GM23338 (cell line): ENCODE data around the gene TBPL2. TPM values are rescaled to one million over a fixed set of nuclear protein-coding genes. Genes with fewer than 3 reads are reported as not detected.

ENCODE experiments used
- ATAC-seq: fragments of 200-7000 bp; cut with Tn5 transposase; 3 replicates; pipeline ENCODE4 v1.9.1; 2020
- DNase-seq: peaks from one replicate; pipeline ENCODE4 v3.0.0-alpha.2; 2015; ENCODE audit warnings: low spot score
- H2AFZ ChIP-seq: fragments of 200-600 bp; sonication (generic); 2 replicates; pipeline ENCODE4 v1.8.0; 2016; ENCODE audit warnings: antibody characterized with exemption, mild to moderate bottlenecking, moderate library complexity
- H3F3A ChIP-seq: fragments of 200-600 bp; sonication (generic); replicated peaks from 2 replicates; pipeline ENCODE4 v1.8.0; 2017; ENCODE audit warnings: antibody characterized with exemption, mixed run types, low read depth
- H3K27ac ChIP-seq: fragments of 200-600 bp; sonication (generic); 2 replicates; pipeline ENCODE4 v1.6.1; 2016; ENCODE audit warnings: low read depth
- H3K27me3 ChIP-seq: fragments of 200-600 bp; sonication (generic); 2 replicates; pipeline ENCODE4 v1.8.0; 2016; ENCODE audit warnings: mild to moderate bottlenecking, mixed run types, moderate library complexity; ENCODE audit not compliant: insufficient read depth
- H3K36me3 ChIP-seq: fragments of 200-600 bp; sonication (generic); 2 replicates; pipeline ENCODE4 v1.8.0; 2016; ENCODE audit warnings: mild to moderate bottlenecking; ENCODE audit not compliant: insufficient read depth
- H3K4me1 ChIP-seq: fragments of 200-600 bp; sonication (generic); 2 replicates; pipeline ENCODE4 v1.8.0; 2016; ENCODE audit warnings: mild to moderate bottlenecking, moderate library complexity; ENCODE audit not compliant: insufficient read depth
- H3K4me2 ChIP-seq: fragments of 200-600 bp; sonication (generic); 2 replicates; pipeline ENCODE4 v1.7.1; 2017; ENCODE audit warnings: mixed run types
- H3K4me3 ChIP-seq: fragments of 200-600 bp; sonication (generic); 2 replicates; pipeline ENCODE4 v1.6.1; 2016; ENCODE audit warnings: mixed run types
- H3K79me2 ChIP-seq: fragments of 200-600 bp; sonication (generic); replicated peaks from 2 replicates; pipeline ENCODE4 v1.8.0; 2017; ENCODE audit warnings: mild to moderate bottlenecking; ENCODE audit not compliant: insufficient read depth
- H3K9me2 ChIP-seq: fragments of 200-600 bp; sonication (generic); 2 replicates; pipeline ENCODE4 v1.8.0; 2017; ENCODE audit not compliant: insufficient read depth
- H4K20me1 ChIP-seq: fragments of 200-600 bp; sonication (generic); replicated peaks from 2 replicates; pipeline ENCODE4 v1.8.0; 2017; ENCODE audit warnings: mild to moderate bottlenecking; ENCODE audit not compliant: insufficient read depth
- H3K27ac Mint-ChIP-seq: 2 replicates; pipeline ENCODE4 v1.8.0; 2020; ENCODE audit warnings: inconsistent platforms, mild to moderate bottlenecking, moderate library complexity, mixed read lengths
- H3K27me3 Mint-ChIP-seq: 3 replicates; pipeline ENCODE4 v1.8.0; 2022; ENCODE audit warnings: low read depth, mild to moderate bottlenecking, moderate library complexity, mixed read lengths, inconsistent platforms; ENCODE audit not compliant: insufficient read depth, poor library complexity
- H3K36me3 Mint-ChIP-seq: 3 replicates; pipeline ENCODE4 v1.8.0; 2021; ENCODE audit warnings: low read depth, mild to moderate bottlenecking, inconsistent platforms, moderate library complexity, mixed read lengths
- H3K4me1 Mint-ChIP-seq: 3 replicates; pipeline ENCODE4 v1.8.0; 2020; ENCODE audit warnings: mild to moderate bottlenecking, inconsistent platforms, mixed read lengths
- H3K4me3 Mint-ChIP-seq: 3 replicates; pipeline ENCODE4 v1.8.0; 2021; ENCODE audit warnings: moderate library complexity, mild to moderate bottlenecking, inconsistent platforms, mixed read lengths
- H3K9me3 Mint-ChIP-seq: 3 replicates; pipeline ENCODE4 v1.8.0; 2020; ENCODE audit warnings: moderate library complexity, mild to moderate bottlenecking, inconsistent platforms, mixed read lengths
- CREB1 ChIP-seq: fragments of 250-450 bp; sonication (Bioruptor Pico); IDR thresholded peaks from 2 replicates; pipeline ENCODE4 v1.5.0; 2020; ENCODE audit warnings: low read depth, mild to moderate bottlenecking, moderate library complexity
- EZH2 ChIP-seq: fragments of 200-600 bp; sonication (generic); IDR thresholded peaks from one replicate; pipeline ENCODE4 v1.8.0; 2017; ENCODE audit warnings: antibody characterized with exemption, mild to moderate bottlenecking, low read depth; ENCODE audit not compliant: unreplicated experiment
- EZH2phosphoT487 ChIP-seq: fragments of 200-600 bp; sonication (generic); IDR thresholded peaks from one replicate; pipeline ENCODE4 v1.8.1; 2018; ENCODE audit warnings: antibody characterized with exemption; ENCODE audit not compliant: unreplicated experiment
- JUNB ChIP-seq: IDR thresholded peaks from one replicate; pipeline ENCODE4 v1.6.1; 2016; ENCODE audit warnings: antibody characterized with exemption; ENCODE audit not compliant: unreplicated experiment
- NANOG ChIP-seq: IDR thresholded peaks from 2 replicates; pipeline ENCODE4 v1.6.1; 2016; ENCODE audit warnings: antibody characterized with exemption, borderline replicate concordance
- POLR2AphosphoS5 ChIP-seq: IDR thresholded peaks from 2 replicates; pipeline ENCODE4 v1.6.1; 2016; ENCODE audit warnings: antibody characterized with exemption, low read depth
- STAT1 ChIP-seq: IDR thresholded peaks from one replicate; pipeline ENCODE4 v1.6.1; 2016; ENCODE audit warnings: antibody characterized with exemption; ENCODE audit not compliant: unreplicated experiment
- ZNF114 ChIP-seq: fragments of 250-450 bp; sonication (Bioruptor Pico); IDR thresholded peaks from 2 replicates; pipeline ENCODE4 v1.5.0; 2020; ENCODE audit warnings: mild to moderate bottlenecking, moderate library complexity
- polyA plus RNA-seq: library from polyadenylated mRNA; unstranded; fragments of >200 nt; fragmentation: Nextera tagmentation; extraction: Ambion mirVana; gene quantifications from 2 replicates; pipeline ENCODE4 v1.2.1, GENCODE V29; 2016
- total RNA-seq: library from RNA; depleted of rRNA; stranded (reverse); fragments of >200 nt; shearing (Covaris generic); gene quantifications from 2 replicates; pipeline ENCODE4 v1.2.3, GENCODE V29; 2014
- TF ChIP-seq, protein P1 (sequence below): fragments of 250-450 bp; sonication (Bioruptor Pico); IDR thresholded peaks from 2 replicates; pipeline ENCODE4 v1.5.0; 2020; ENCODE audit warnings: mild to moderate bottlenecking, moderate library complexity
- TF ChIP-seq, protein P2 (sequence below): IDR thresholded peaks from one replicate; pipeline ENCODE4 v1.6.1; 2018; ENCODE audit warnings: antibody characterized with exemption; ENCODE audit not compliant: unreplicated experiment
- TF ChIP-seq, protein P3 (sequence below): IDR thresholded peaks from 2 replicates; pipeline ENCODE4 v1.6.1; 2016; ENCODE audit warnings: antibody characterized with exemption
- TF ChIP-seq, protein P4 (sequence below), 2 experiments: fragments of 200-600 bp in 1 of 2; sonication (generic) in 1 of 2; conservative IDR thresholded peaks; 2 replicates each; pipeline versions ENCODE4 v1.5.1 to v1.6.1; 2016 to 2017; ENCODE audit warnings: antibody characterized with exemption in 2 of 2, low read depth in 2 of 2, mild to moderate bottlenecking in 2 of 2, moderate library complexity in 1 of 2

Gene TBPL2
- total and polyA plus RNA-seq, 2 experiments from 2014 or later = 0.24 TPM; not detected in 1

DNA sequence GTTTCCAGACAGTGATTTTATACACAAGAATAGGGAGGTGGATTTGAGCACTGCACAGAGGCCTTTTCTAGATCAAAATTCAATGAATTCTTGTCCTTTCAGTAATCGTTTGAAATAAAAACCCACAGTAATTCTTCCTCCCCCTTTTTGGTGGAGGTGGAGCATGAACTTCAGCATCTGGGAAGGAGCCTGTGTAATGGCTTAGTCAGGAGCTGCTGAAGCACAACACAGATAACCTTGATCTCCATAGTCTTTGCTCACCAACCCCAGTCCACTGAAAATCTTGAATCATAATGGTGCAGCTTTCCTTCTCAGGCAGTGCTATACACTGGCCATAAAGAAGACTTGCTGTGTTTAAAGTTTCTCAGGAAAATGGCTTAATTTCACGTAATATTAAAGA lies 6.4 kb upstream of the TBPL2 start:
- no peaks in the 10 kb centered on the region for H3K27me3 ChIP-seq
- no peak for TF ChIP-seq EZH2phosphoT487
- TF ChIP-seq, protein P1, sequence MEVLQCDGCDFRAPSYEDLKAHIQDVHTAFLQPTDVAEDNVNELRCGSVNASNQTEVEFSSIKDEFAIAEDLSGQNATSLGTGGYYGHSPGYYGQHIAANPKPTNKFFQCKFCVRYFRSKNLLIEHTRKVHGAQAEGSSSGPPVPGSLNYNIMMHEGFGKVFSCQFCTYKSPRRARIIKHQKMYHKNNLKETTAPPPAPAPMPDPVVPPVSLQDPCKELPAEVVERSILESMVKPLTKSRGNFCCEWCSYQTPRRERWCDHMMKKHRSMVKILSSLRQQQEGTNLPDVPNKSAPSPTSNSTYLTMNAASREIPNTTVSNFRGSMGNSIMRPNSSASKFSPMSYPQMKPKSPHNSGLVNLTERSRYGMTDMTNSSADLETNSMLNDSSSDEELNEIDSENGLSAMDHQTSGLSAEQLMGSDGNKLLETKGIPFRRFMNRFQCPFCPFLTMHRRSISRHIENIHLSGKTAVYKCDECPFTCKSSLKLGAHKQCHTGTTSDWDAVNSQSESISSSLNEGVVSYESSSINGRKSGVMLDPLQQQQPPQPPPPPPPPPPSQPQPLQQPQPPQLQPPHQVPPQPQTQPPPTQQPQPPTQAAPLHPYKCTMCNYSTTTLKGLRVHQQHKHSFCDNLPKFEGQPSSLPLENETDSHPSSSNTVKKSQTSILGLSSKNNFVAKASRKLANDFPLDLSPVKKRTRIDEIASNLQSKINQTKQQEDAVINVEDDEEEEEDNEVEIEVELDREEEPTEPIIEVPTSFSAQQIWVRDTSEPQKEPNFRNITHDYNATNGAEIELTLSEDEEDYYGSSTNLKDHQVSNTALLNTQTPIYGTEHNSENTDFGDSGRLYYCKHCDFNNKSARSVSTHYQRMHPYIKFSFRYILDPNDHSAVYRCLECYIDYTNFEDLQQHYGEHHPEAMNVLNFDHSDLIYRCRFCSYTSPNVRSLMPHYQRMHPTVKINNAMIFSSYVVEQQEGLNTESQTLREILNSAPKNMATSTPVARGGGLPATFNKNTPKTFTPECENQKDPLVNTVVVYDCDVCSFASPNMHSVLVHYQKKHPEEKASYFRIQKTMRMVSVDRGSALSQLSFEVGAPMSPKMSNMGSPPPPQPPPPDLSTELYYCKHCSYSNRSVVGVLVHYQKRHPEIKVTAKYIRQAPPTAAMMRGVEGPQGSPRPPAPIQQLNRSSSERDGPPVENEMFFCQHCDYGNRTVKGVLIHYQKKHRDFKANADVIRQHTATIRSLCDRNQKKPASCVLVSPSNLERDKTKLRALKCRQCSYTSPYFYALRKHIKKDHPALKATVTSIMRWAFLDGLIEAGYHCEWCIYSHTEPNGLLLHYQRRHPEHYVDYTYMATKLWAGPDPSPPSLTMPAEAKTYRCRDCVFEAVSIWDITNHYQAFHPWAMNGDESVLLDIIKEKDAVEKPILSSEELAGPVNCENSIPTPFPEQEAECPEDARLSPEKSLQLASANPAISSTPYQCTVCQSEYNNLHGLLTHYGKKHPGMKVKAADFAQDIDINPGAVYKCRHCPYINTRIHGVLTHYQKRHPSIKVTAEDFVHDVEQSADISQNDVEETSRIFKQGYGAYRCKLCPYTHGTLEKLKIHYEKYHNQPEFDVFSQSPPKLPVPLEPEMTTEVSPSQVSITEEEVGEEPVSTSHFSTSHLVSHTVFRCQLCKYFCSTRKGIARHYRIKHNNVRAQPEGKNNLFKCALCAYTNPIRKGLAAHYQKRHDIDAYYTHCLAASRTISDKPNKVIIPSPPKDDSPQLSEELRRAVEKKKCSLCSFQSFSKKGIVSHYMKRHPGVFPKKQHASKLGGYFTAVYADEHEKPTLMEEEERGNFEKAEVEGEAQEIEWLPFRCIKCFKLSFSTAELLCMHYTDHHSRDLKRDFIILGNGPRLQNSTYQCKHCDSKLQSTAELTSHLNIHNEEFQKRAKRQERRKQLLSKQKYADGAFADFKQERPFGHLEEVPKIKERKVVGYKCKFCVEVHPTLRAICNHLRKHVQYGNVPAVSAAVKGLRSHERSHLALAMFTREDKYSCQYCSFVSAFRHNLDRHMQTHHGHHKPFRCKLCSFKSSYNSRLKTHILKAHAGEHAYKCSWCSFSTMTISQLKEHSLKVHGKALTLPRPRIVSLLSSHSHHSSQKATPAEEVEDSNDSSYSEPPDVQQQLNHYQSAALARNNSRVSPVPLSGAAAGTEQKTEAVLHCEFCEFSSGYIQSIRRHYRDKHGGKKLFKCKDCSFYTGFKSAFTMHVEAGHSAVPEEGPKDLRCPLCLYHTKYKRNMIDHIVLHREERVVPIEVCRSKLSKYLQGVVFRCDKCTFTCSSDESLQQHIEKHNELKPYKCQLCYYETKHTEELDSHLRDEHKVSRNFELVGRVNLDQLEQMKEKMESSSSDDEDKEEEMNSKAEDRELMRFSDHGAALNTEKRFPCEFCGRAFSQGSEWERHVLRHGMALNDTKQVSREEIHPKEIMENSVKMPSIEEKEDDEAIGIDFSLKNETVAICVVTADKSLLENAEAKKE (CRISPR knock-in tag) = no peak
- no peak for TF ChIP-seq NANOG
- no peak for TF ChIP-seq EZH2
- TF ChIP-seq, protein P2, sequence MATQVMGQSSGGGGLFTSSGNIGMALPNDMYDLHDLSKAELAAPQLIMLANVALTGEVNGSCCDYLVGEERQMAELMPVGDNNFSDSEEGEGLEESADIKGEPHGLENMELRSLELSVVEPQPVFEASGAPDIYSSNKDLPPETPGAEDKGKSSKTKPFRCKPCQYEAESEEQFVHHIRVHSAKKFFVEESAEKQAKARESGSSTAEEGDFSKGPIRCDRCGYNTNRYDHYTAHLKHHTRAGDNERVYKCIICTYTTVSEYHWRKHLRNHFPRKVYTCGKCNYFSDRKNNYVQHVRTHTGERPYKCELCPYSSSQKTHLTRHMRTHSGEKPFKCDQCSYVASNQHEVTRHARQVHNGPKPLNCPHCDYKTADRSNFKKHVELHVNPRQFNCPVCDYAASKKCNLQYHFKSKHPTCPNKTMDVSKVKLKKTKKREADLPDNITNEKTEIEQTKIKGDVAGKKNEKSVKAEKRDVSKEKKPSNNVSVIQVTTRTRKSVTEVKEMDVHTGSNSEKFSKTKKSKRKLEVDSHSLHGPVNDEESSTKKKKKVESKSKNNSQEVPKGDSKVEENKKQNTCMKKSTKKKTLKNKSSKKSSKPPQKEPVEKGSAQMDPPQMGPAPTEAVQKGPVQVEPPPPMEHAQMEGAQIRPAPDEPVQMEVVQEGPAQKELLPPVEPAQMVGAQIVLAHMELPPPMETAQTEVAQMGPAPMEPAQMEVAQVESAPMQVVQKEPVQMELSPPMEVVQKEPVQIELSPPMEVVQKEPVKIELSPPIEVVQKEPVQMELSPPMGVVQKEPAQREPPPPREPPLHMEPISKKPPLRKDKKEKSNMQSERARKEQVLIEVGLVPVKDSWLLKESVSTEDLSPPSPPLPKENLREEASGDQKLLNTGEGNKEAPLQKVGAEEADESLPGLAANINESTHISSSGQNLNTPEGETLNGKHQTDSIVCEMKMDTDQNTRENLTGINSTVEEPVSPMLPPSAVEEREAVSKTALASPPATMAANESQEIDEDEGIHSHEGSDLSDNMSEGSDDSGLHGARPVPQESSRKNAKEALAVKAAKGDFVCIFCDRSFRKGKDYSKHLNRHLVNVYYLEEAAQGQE = no peak
- TF ChIP-seq, protein P3, sequence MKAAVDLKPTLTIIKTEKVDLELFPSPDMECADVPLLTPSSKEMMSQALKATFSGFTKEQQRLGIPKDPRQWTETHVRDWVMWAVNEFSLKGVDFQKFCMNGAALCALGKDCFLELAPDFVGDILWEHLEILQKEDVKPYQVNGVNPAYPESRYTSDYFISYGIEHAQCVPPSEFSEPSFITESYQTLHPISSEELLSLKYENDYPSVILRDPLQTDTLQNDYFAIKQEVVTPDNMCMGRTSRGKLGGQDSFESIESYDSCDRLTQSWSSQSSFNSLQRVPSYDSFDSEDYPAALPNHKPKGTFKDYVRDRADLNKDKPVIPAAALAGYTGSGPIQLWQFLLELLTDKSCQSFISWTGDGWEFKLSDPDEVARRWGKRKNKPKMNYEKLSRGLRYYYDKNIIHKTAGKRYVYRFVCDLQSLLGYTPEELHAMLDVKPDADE = no peak
- TF ChIP-seq STAT1 = no peak
- TF ChIP-seq, protein P4, sequence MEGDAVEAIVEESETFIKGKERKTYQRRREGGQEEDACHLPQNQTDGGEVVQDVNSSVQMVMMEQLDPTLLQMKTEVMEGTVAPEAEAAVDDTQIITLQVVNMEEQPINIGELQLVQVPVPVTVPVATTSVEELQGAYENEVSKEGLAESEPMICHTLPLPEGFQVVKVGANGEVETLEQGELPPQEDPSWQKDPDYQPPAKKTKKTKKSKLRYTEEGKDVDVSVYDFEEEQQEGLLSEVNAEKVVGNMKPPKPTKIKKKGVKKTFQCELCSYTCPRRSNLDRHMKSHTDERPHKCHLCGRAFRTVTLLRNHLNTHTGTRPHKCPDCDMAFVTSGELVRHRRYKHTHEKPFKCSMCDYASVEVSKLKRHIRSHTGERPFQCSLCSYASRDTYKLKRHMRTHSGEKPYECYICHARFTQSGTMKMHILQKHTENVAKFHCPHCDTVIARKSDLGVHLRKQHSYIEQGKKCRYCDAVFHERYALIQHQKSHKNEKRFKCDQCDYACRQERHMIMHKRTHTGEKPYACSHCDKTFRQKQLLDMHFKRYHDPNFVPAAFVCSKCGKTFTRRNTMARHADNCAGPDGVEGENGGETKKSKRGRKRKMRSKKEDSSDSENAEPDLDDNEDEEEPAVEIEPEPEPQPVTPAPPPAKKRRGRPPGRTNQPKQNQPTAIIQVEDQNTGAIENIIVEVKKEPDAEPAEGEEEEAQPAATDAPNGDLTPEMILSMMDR (conservative IDR thresholded peaks at IDR 0.05; ENCODE audit: low read depth in 2 of 2) = no peak
- no peak for TF ChIP-seq CREB1
- no peak for TF ChIP-seq JUNB
- TF ChIP-seq POLR2AphosphoS5 = no peak
- no peak for TF ChIP-seq ZNF114 (CRISPR knock-in tag)
- Mint-ChIP-seq H3K36me3 (no peaks in the 10 kb centered on the region), H3K4me3 (no peak overlapping the region), H3K9me3 (0 out of 3 replicates have a peak, but pooled peaks cover 2% of the 10 kb centered on the region), H3K4me1 (peaks cover 7% of the 10 kb centered on the region), H3K27me3 (no peaks in the 10 kb centered on the region), H3K27ac (no peak overlapping the region)
- H4K20me1 ChIP-seq = no peaks in the 10 kb centered on the region
- DNase-seq (no peak), ATAC-seq (peak; percentile 54)
- no peaks in the 10 kb centered on the region for H3K9me2 ChIP-seq
- no peaks in the 10 kb centered on the region for H3K36me3 ChIP-seq
- H3K27ac ChIP-seq = no peak overlapping the region
- H3K4me3 ChIP-seq = no peak overlapping the region
- H3K79me2 ChIP-seq = no peaks in the 10 kb centered on the region
- H3F3A ChIP-seq = no peaks in the 10 kb centered on the region
- H3K4me1 ChIP-seq = no peaks in the 10 kb centered on the region
- peak overlapping the region; percentile 5; the same call in 1 of the 2 replicates for H2AFZ ChIP-seq
- H3K4me2 ChIP-seq = no peak overlapping the region
